Measurements from ENCODE around the gene OR51D1.

OR51D1 gene

GRCh38 chr11:4644233-4644632 lies 7.0 kb downstream of the OR51D1 start:
- Histone ChIP-seq H3K27me3 (replicated peaks in 2 of 5; ENCODE audit: control insufficient read depth in 4 of 5, insufficient read depth in 5 of 5, low read length in 4 of 5) (peaks cover 0 to 2% (median 0%) of the 10 kb centered on the region in 5 experiments), H3K36me3 (ENCODE audit: control insufficient read depth in 4 of 4, insufficient read depth in 4 of 4, low read length in 3 of 4) (no peaks in the 10 kb centered on the region), H3K4me1 (ENCODE audit: control extremely low read depth in 1 of 4, control insufficient read depth in 4 of 4, insufficient read depth in 4 of 4, low read length in 3 of 4) (no peaks in the 10 kb centered on the region), H3K27ac (ENCODE audit: insufficient read depth in 1 of 2, low read depth in 1 of 2, low read length in 2 of 2, poor library complexity in 1 of 2, severe bottlenecking in 2 of 2) (no peak overlapping the region), H3K9me3 (ENCODE audit: control extremely low read depth in 1 of 5, control insufficient read depth in 4 of 5, insufficient read depth in 2 of 5, low read depth in 1 of 5, low read length in 4 of 5) (no peaks in the 10 kb centered on the region), H3K4me3 (ENCODE audit: control insufficient read depth in 1 of 7, extremely low read depth in 1 of 7, insufficient read depth in 4 of 7, low read depth in 2 of 7, low read length in 6 of 7) (no peak overlapping the region)
- no peak for DNase-seq
- CTCF ChIA-PET = interaction anchor here (1.4 kb wide), 1 partner anchor 182 kb away, joined by 3 read pairs; no protein-coding TSS in a partner anchor
- WGBS (ENCODE audit: insufficient coverage) = 83% methylated on average over 4 of the region's 4 CpGs
- POLR2A ChIA-PET = no interaction called here

DNA sequence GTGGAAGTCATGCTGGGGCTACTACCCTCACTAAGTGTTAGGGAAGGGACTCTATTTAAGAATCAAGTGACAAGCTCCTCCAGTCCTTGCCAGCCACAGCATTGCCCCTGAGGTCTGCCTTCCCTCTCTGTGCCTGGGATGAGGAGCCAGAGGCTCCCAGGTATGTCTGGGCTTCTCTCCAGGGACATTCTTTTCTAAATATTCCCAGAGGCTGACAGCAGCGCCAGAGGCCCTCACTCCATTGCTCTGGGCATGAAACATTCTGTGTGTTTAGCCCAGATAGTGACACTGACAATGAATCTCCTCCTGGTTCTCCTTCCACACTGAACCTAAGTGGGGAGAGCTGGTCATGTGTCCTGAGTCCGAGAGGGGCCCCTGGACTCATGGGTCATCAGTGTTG lies 8.7 kb downstream of the OR51D1 start:
- Histone ChIP-seq H3K27me3 (replicated peaks in 2 of 5; ENCODE audit: control insufficient read depth in 4 of 5, insufficient read depth in 5 of 5, low read length in 4 of 5) (peaks cover 0 to 2% (median 0%) of the 10 kb centered on the region in 5 experiments), H3K4me3 (ENCODE audit: control insufficient read depth in 1 of 7, extremely low read depth in 1 of 7, insufficient read depth in 4 of 7, low read depth in 2 of 7, low read length in 6 of 7) (no peak overlapping the region), H3K9me3 (ENCODE audit: control extremely low read depth in 1 of 5, control insufficient read depth in 4 of 5, insufficient read depth in 2 of 5, low read depth in 1 of 5, low read length in 4 of 5) (no peaks in the 10 kb centered on the region), H3K27ac (ENCODE audit: insufficient read depth in 1 of 2, low read depth in 1 of 2, low read length in 2 of 2, poor library complexity in 1 of 2, severe bottlenecking in 2 of 2) (no peak overlapping the region), H3K4me1 (ENCODE audit: control extremely low read depth in 1 of 4, control insufficient read depth in 4 of 4, insufficient read depth in 4 of 4, low read length in 3 of 4) (no peaks in the 10 kb centered on the region), H3K36me3 (ENCODE audit: control insufficient read depth in 4 of 4, insufficient read depth in 4 of 4, low read length in 3 of 4) (no peaks in the 10 kb centered on the region)
- DNase-seq = no peak
- 100% methylated on average over 1 of the region's 2 CpGs for WGBS (ENCODE audit: insufficient coverage)
- POLR2A ChIA-PET = interaction anchor here (0.6 kb wide), 1 partner anchor 286 kb away, joined by 3 read pairs; no protein-coding TSS in a partner anchor
- CTCF ChIA-PET = interaction anchor here (1.0 kb wide), 1 partner anchor 9 kb away, joined by 3 read pairs; the partner anchor contains the start of gene OR51D1

DNA sequence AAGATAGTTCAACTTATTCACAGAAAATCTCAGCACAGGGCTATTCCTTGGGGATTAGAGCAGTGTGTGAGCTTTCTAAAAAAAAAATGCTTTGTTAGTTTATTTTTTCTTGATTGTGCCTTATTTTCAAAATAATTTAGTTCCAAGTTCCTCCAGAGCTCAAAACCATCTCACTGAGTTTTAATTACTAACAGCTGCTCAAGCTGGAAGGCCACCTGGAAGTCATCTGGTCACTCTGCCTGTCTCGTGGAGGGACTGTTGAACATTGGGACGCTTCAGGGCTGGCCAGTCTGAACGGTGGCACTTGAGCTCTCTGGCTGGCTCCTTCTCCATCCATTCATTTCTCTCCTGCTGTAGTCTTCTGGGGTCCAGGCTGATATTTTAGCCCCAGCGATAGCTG lies 10.5 kb downstream of the OR51D1 start:
- POLR2A ChIA-PET = no interaction called here

GRCh38 chr11:4654635-4655369 lies 17.5 kb downstream of the OR51D1 start:
- no peaks in the 10 kb centered on the region for H3K27me3 ChIP-seq (replicated peaks in 2 of 5; ENCODE audit: control insufficient read depth in 4 of 5, insufficient read depth in 5 of 5, low read length in 4 of 5)
- ChIA-PET POLR2A (no interaction called here), CTCF (interaction anchor here (1.9 kb wide), 1 partner anchor 18 kb away, joined by 4 read pairs; the partner anchor contains the start of gene OR51D1)
- peak in 1 of 3 donors; percentile 1 for DNase-seq
- H3K4me3 ChIP-seq (ENCODE audit: control insufficient read depth in 1 of 7, extremely low read depth in 1 of 7, insufficient read depth in 4 of 7, low read depth in 2 of 7, low read length in 6 of 7) = no peak overlapping the region
- WGBS (ENCODE audit: insufficient coverage) = no CpG with 5 or more reads among the region's 2 CpGs
- peaks cover 0 to 4% (median 0%) of the 10 kb centered on the region in 4 experiments for H3K4me1 ChIP-seq (ENCODE audit: control extremely low read depth in 1 of 4, control insufficient read depth in 4 of 4, insufficient read depth in 4 of 4, low read length in 3 of 4)
- H3K27ac ChIP-seq (ENCODE audit: insufficient read depth in 1 of 2, low read depth in 1 of 2, low read length in 2 of 2, poor library complexity in 1 of 2, severe bottlenecking in 2 of 2) = no peak overlapping the region
- no peaks in the 10 kb centered on the region for H3K9me3 ChIP-seq (ENCODE audit: control extremely low read depth in 1 of 5, control insufficient read depth in 4 of 5, insufficient read depth in 2 of 5, low read depth in 1 of 5, low read length in 4 of 5)
- no peaks in the 10 kb centered on the region for H3K36me3 ChIP-seq (ENCODE audit: control insufficient read depth in 4 of 4, insufficient read depth in 4 of 4, low read length in 3 of 4)

More for the DNA sequence above, 10.5 kb downstream of the OR51D1 start:
- H3K9me3 ChIP-seq (ENCODE audit: control extremely low read depth in 1 of 5, control insufficient read depth in 4 of 5, insufficient read depth in 2 of 5, low read depth in 1 of 5, low read length in 4 of 5) = no peaks in the 10 kb centered on the region
- H3K27ac ChIP-seq (ENCODE audit: insufficient read depth in 1 of 2, low read depth in 1 of 2, low read length in 2 of 2, poor library complexity in 1 of 2, severe bottlenecking in 2 of 2) = no peak overlapping the region
- H3K4me1 ChIP-seq (ENCODE audit: control extremely low read depth in 1 of 4, control insufficient read depth in 4 of 4, insufficient read depth in 4 of 4, low read length in 3 of 4) = no peaks in the 10 kb centered on the region
- 100% methylated on average over 4 of the region's 4 CpGs for WGBS (ENCODE audit: insufficient coverage)
- H3K4me3 ChIP-seq (ENCODE audit: control insufficient read depth in 1 of 7, extremely low read depth in 1 of 7, insufficient read depth in 4 of 7, low read depth in 2 of 7, low read length in 6 of 7) = no peak overlapping the region
- no peaks in the 10 kb centered on the region for H3K36me3 ChIP-seq (ENCODE audit: control insufficient read depth in 4 of 4, insufficient read depth in 4 of 4, low read length in 3 of 4)
- no peak for DNase-seq
- H3K27me3 ChIP-seq (replicated peaks in 2 of 5; ENCODE audit: control insufficient read depth in 4 of 5, insufficient read depth in 5 of 5, low read length in 4 of 5) = peaks cover 0 to 2% (median 0%) of the 10 kb centered on the region in 5 experiments
- CTCF ChIA-PET = interaction anchor here (2.6 kb wide), 1 partner anchor 11 kb away, joined by 14 read pairs; the partner anchor contains the start of gene OR51D1

DNA sequence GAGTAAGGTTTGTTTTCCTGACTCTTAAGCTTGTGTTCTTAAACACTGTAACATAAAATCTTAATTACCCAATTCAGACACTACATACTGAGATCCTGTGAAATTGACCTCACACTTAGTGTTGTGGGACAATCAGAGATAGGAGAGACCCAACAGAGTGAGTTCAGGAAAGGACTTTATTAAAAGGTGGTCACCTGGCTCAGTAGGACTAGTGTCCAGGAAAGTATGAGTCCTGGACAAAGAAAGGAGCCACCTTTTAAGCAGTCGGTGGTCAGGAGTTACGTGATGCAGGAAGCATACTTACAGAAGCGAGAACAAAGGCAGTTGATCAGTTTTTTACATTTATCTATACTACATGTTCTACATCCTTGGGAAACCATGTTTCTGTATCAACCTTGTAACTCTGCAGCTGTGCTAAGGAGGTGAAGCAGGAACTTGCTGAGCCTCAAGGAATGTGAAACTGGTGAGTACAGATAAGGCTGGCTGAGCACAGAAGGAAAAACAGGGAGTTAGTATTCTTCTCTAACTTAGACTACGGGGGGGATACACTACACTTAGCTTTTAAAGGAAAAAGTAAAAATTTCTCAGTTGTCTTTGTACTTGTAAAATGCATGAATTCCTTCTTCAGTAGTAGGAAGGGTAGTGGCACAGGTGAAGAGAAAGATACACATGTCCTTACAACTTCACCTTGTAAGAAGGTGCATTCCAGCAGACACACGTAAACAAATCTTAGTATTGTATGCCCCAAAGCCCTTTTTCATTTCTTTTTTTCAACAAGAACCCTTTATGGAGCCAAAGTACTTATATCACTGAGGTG lies 21.6 kb downstream of the OR51D1 start:
- Histone ChIP-seq H3K36me3 (ENCODE audit: control insufficient read depth in 4 of 4, insufficient read depth in 4 of 4, low read length in 3 of 4) (no peaks in the 10 kb centered on the region), H3K9me3 (ENCODE audit: control extremely low read depth in 1 of 5, control insufficient read depth in 4 of 5, insufficient read depth in 2 of 5, low read depth in 1 of 5, low read length in 4 of 5) (no peaks in the 10 kb centered on the region), H3K4me3 (ENCODE audit: control insufficient read depth in 1 of 7, extremely low read depth in 1 of 7, insufficient read depth in 4 of 7, low read depth in 2 of 7, low read length in 6 of 7) (no peak overlapping the region), H3K4me1 (ENCODE audit: control extremely low read depth in 1 of 4, control insufficient read depth in 4 of 4, insufficient read depth in 4 of 4, low read length in 3 of 4) (peaks cover 0 to 4% (median 0%) of the 10 kb centered on the region in 4 experiments), H3K27me3 (replicated peaks in 2 of 5; ENCODE audit: control insufficient read depth in 4 of 5, insufficient read depth in 5 of 5, low read length in 4 of 5) (no peaks in the 10 kb centered on the region), H3K27ac (ENCODE audit: insufficient read depth in 1 of 2, low read depth in 1 of 2, low read length in 2 of 2, poor library complexity in 1 of 2, severe bottlenecking in 2 of 2) (peak overlapping the region in 1 of 2 experiments; percentile 25)
- ChIA-PET POLR2A (no interaction called here), CTCF (interaction anchor here (2.1 kb wide), 1 partner anchor 22 kb away, joined by 5 read pairs; the partner anchor contains the start of gene OR51D1)
- WGBS (ENCODE audit: insufficient coverage) = no CpG with 5 or more reads among the region's 5 CpGs
- DNase-seq = peak; percentile 4 to 75 (median 31)

- CTCF ChIA-PET = no interaction called here
- POLR2A ChIA-PET = no interaction called here
- Histone ChIP-seq H3K27ac (ENCODE audit: insufficient read depth in 1 of 2, low read depth in 1 of 2, low read length in 2 of 2, poor library complexity in 1 of 2, severe bottlenecking in 2 of 2) (no peak overlapping the region), H3K9me3 (ENCODE audit: control extremely low read depth in 1 of 5, control insufficient read depth in 4 of 5, insufficient read depth in 2 of 5, low read depth in 1 of 5, low read length in 4 of 5) (no peaks in the 10 kb centered on the region), H3K36me3 (ENCODE audit: control insufficient read depth in 4 of 4, insufficient read depth in 4 of 4, low read length in 3 of 4) (no peaks in the 10 kb centered on the region), H3K4me1 (ENCODE audit: control extremely low read depth in 1 of 4, control insufficient read depth in 4 of 4, insufficient read depth in 4 of 4, low read length in 3 of 4) (peaks cover 0 to 4% (median 0%) of the 10 kb centered on the region in 4 experiments), H3K4me3 (ENCODE audit: control insufficient read depth in 1 of 7, extremely low read depth in 1 of 7, insufficient read depth in 4 of 7, low read depth in 2 of 7, low read length in 6 of 7) (no peak overlapping the region), H3K27me3 (replicated peaks in 2 of 5; ENCODE audit: control insufficient read depth in 4 of 5, insufficient read depth in 5 of 5, low read length in 4 of 5) (no peaks in the 10 kb centered on the region)
- no peak for DNase-seq
- WGBS (ENCODE audit: insufficient coverage) = 93% methylated on average over 5 of the region's 6 CpGs
Observed at GRCh38 chr11:4662876-4663275, 25.6 kb downstream of the OR51D1 start.

- H3K4me1 ChIP-seq (ENCODE audit: control extremely low read depth in 1 of 4, control insufficient read depth in 4 of 4, insufficient read depth in 4 of 4, low read length in 3 of 4) = no peaks in the 10 kb centered on the region
- CTCF ChIA-PET = no interaction called here
- DNase-seq = no peak
- H3K27ac ChIP-seq (ENCODE audit: insufficient read depth in 1 of 2, low read depth in 1 of 2, low read length in 2 of 2, poor library complexity in 1 of 2, severe bottlenecking in 2 of 2) = no peak overlapping the region
- no peak overlapping the region for H3K4me3 ChIP-seq (ENCODE audit: control insufficient read depth in 1 of 7, extremely low read depth in 1 of 7, insufficient read depth in 4 of 7, low read depth in 2 of 7, low read length in 6 of 7)
- no peaks in the 10 kb centered on the region for H3K9me3 ChIP-seq (ENCODE audit: control extremely low read depth in 1 of 5, control insufficient read depth in 4 of 5, insufficient read depth in 2 of 5, low read depth in 1 of 5, low read length in 4 of 5)
- POLR2A ChIA-PET = no interaction called here
- no peaks in the 10 kb centered on the region for H3K27me3 ChIP-seq (replicated peaks in 2 of 5; ENCODE audit: control insufficient read depth in 4 of 5, insufficient read depth in 5 of 5, low read length in 4 of 5)
- WGBS (ENCODE audit: insufficient coverage) = 100% methylated on average over 1 of the region's 3 CpGs
- no peaks in the 10 kb centered on the region for H3K36me3 ChIP-seq (ENCODE audit: control insufficient read depth in 4 of 4, insufficient read depth in 4 of 4, low read length in 3 of 4)
Observed at GRCh38 chr11:4664183-4664582, 26.9 kb downstream of the OR51D1 start.
